Stimulated activated CD8-positive, alpha-beta memory T cell treated with anti-CD3 and anti-CD28 coated beads, Interleukin-15, amount 100 ng/mL, for 1 hour (primary cell): ENCODE data around the gene SLC12A9.
"Not testable (repeated sequence)": the region's sequence is repeated elsewhere in the genome, so short reads cannot be mapped to it uniquely, and the experiment has no call there.

ENCODE experiments used
- DNase-seq: peaks from one replicate; pipeline ENCODE4 v3.0.0-alpha.2; 2020; ENCODE audit warnings: low read depth

The SLC12A9 gene

DNA sequence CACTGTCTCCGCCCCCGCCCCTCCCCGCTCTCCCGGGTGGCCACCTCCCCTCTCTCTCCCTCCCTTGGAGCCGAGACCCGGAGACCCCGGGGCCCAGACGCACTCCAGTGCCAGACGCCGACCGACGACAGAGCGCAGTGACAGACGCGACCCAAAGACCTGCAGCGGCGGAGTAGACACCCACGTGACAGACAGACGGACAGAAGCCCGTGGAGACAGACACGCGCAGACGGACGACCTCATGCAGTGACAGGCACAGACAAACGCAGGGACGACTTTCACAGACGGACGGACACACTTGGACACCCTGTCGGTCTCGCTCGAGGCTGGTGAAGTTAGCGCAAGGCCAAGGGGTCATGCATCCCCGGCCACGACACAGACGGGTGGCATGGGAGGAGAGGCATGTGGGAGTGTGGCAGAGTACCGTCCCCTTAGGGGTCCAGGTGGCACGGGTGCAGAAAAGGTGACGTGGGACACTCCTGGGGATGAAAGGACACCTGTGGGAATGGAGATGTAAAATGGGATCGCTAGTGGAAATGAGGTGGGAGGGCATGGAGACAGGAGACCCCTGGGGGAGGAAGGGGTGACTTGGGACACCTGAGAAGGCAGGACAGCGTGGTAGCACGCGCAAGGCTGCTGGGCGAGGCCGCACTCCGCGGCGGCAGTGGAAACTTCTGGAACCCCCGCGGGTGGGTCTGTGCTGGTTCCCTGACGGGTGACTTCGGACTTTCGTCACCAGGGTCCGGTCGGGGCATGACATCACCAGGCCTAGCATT, 43.6 kb downstream of the SLC12A9 start:
- DNase-seq = no peak

DNA sequence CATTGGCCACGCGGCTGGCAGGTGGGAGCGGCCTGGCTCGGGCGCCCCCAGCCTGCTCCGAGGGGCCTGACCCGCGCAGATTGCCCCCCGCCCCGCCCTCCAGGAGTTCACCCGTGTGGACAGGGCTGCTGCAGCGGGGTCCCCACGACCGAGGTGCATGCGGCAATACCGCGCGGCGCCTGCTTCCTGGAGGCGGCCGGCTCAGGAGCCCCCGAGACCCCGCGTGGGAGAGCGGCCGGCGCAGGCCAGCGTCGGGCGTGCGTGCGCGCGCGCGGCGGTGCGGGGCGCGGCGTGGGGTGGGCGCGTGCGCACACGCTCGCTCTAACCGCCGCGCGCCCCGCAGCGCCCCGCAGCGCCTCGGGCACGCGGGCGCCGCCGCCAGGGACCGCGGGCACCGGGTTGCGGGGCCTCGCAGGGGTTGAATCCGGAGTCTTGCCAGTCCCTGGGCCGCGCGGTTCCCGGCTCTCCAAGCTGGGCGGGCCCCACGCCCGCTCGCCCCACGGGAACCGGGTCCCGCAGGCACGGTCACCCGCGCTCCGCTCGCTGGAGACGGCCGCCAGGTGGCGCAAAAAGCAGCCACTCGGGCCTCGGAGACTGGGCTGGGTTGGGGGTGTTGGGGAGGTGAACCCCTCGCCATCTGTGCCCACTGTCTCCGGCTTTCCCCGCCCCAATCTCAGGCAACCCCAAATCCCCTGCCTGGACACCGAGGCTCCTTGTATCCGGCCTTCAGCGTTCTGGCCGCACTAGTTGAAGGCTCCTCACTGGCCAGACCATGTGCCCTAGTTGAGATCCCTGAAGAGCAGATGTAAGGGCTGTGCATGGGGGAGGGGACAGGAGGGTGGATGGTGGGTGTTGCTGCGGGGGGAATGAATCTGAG, 44.5 kb downstream of the SLC12A9 start:
- DNase-seq = peak; percentile 50

DNA sequence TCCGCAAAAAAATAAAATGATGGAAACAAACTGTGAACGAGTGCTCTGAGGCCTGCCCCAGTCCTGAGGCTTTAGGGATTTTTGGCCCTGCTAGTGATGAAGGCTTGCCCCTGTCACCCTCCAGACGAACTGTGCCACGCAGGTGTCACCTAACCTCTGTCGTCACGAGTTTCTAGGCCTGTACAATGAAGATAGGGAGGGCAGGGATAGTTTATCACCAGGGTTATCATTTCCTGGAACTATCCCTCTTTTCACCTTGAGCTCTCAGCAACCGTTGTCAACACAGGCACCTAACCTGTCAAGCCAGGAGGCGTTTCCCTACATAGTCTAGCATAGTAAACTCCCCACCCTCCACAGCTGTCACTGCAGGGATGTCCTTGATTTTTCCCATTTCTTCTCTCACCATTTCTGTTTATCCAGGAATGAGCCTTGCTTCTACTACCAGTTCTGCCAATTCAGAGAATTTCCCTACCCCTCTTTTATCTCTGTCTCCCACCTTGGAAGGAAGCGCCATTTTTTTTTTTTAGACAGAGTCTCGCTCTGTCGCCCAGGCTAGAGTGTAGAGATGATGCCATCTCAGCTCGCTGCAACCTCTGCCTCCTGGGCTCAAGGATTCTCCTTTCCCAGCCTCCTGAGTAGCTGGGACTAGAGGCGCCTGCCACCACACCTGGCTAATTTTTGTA, 45.4 kb downstream of the SLC12A9 start:
- DNase-seq = no peak

DNA sequence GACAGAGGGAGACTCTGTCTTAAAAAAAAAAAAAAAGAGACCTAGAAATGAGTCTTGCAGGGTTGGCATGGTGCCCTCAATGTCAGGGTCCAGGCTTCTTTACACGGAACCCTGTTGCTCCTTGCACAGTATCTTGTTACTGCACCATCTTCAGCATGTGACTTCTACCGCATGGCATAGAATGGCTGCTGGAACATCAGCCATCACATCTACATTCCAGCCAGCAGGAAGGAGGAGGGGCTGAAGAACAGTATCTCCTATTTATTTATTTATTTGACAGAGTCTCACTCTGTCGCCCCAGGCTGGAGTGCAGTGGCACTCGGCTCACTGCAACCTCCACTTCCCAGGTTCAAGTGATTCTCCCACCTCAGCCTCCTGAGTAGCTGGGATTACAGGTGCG, 46.9 kb downstream of the SLC12A9 start:
- DNase-seq = no peak

DNA sequence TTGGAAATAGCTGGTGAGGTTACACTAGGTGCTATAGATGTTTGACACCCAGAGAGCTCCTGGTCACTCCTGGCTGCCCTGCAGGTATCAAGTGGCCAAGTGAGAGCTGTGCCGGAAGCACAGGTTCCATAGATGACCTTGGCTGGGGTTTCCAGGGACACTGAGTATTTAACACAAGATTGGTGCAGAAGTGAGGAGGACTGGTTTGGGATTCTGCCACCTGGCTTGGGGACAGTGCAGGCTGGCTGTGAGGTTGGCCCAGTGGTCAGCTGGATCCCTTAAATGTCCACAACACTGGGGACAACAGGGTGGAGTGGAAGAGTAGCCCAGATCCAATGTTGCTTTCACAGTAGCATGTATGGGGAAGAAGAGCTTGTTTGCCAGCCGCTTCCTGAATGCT, 48.5 kb downstream of the SLC12A9 start:
- no peak for DNase-seq

DNA sequence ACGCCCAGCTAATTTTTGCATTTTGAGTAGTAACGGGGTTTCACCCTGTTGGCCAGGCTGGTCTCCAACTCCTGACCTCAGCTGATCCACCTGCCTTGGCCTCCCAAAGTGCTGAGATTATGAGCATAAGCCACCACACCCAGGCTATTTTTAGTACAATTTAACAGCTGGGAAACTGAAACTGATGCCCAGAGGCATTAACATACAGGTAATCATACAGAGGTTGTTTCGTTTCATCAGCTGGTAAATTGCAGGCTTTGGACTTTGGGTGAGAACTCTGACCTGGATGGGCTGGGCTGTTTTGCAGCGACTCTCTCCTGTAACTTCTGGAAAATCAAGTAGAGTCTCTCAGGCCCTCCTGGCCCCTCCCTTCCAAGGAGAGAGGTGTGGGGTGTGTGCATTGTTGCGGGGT, 49.4 kb downstream of the SLC12A9 start:
- DNase-seq = no peak

DNA sequence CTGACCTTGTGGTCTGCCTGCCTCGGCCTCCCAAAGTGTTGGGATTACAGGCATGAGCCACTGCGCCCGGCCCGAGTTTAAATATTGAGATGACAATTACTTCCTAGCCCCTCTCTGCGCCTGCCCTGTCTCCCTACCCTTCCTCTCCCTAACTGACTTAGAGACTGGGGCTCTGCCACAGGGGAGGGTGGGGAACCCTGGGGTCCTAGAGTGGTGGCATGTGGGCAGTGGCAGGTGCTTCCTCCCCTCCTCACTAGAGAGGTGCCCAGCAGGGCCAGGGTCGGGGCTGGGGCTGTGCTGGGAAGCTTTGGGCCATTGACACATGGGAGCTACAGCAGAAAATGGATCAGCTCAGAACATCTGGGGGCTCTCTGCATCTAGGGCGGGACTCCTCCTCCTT, 50.1 kb downstream of the SLC12A9 start:
- DNase-seq = no peak

DNA sequence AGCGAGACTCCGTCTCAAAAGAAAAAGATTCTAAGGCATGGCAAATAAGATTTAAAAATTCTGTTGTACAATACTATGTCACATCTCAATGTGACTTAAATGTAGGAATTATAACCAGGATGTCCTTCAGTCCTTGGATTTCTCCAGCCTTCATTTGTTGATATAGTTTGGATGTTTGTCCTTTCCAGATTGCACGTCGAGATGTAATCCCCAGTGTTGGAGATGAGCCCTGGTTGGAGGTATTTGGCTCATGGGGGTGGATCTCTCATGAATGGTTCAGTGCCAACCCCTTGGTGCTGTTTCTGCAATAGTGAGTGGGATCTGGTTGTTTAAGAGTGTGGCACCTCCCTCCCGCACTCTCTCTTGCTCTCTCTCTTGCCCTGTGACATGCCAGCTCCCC, 56.0 kb downstream of the SLC12A9 start:
- DNase-seq = no peak

DNA sequence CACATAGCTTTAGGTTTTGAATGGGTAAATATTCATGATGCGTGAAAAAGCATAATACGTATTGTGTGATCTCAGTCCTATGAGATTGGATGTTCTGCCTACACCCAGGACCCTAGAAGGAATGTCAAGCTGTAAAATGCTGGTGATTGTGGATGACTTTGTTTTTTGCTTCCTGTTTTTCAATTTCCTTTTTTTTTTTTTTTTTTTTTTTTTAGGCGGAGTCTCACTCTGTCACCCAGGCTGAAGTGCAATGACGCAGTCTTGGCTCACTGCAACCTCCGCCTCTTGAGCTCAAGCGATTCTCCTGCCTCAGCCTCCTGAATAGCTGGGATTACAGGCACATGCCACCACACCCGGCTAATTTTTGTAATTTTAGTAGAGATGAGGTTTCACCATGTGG, 57.9 kb downstream of the SLC12A9 start:
- not testable (repeated sequence) for DNase-seq

DNA sequence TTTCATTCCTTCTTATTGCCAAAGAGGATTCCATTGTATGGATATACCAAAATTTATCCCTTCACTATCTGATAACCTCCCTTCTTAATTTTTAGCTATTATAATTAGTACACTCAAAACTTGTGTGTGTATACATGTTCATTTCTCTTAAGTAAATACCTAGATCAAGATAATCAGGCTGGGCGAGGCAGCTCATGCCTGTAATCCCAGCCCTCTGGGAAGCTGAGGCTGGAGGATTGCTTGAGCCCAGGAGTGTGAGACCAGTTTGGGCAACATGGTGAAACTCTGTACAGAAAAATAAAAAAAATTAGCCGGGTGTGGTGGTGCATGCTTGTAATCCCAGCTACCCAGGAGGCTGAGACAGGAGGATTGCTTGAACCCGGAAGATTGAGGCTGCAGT, 59.0 kb downstream of the SLC12A9 start:
- no peak for DNase-seq

DNA sequence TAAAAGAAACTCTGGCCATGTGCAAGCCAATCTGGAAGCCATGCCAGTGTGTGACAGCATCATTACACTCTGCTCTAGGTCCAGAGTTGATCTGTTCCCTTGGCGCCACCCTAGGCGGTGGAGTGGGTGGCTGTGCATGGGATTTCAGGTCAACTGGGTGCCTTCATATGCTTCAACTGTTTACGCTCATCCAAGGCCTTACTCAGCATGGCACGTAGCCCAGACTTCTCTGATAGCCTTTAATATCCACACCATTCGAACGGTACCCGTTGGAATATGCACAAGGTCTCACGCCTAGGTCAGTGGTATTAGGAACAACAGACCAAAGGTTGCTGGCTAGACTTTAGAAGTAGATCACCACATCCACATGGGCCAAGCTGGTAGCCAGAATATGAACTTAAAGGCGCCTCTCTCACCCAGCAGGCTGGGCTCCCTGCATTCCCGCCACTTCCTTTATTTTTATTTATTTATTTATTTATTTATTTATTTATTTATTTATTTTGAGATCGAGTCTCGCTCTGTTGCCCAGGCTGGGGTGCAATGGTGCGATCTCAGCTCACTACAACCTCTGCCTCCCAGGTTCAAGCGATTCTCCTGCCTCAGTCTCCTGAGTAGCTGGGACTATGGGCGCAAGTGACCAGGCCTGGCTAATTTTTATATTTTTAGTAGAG, 61.8 kb downstream of the SLC12A9 start:
- no peak for DNase-seq

DNA sequence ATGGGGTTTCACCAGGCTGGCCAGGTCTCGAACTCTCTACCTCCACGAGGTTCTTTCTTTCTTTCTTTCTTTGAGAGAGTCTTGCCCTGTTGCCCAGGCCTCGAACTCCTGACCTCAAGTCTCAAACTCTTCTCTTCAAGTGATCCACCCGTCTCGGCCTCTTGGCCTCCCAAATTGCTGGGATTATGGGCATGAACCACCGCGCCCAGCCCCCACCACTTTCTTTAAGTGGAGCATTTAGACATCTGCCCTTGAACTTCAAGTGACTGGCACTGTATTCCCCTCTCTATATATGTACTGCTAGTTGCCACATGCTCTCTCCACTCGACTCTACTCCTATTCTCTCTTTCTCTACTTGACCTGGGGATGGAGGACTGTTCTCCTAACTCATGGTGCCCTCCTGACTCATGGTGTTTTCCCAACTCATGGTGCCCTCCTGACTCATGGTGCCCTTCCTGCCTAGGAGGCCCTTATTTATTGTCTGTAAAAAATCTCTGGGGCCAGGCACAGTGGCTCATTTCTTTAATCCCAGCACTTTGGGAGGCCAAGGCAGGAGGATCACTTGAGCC, 62.5 kb downstream of the SLC12A9 start:
- DNase-seq = no peak
